Cardiac fibroblast (primary cell): Measurements from ENCODE around the gene CAPN15.
"Not testable (repeated sequence)": the region's sequence is repeated elsewhere in the genome, so short reads cannot be mapped to it uniquely, and the experiment has no call there.

Experiments
- DNase-seq, 2 donors: peaks; one replicate each; pipeline versions ENCODE4 v3.0.0 to v3.0.0-alpha.2; 2010; ENCODE audit warnings: low read depth in 2 of 2
- H3K4me3 ChIP-seq, 2 donors: replicated peaks in 1 of 2; 1 replicate in 1 of 2; 2 replicates in 1 of 2; pipeline ENCODE4 v1.5.1; 2011; ENCODE audit warnings: low read depth in 2 of 2, low read length in 2 of 2, mild to moderate bottlenecking in 2 of 2, moderate library complexity in 1 of 2
- CTCF ChIP-seq: IDR thresholded peaks from one replicate; pipeline ENCODE4 v1.5.1; 2011; ENCODE audit warnings: low read depth, mild to moderate bottlenecking, low read length, inconsistent platforms

CAPN15 gene

GRCh38 chr16:491220-491919 lies 36.1 kb upstream of the CAPN15 start:
- H3K4me3 ChIP-seq = no peak overlapping the region
- no peak for TF ChIP-seq CTCF
- DNase-seq = no peak

DNA sequence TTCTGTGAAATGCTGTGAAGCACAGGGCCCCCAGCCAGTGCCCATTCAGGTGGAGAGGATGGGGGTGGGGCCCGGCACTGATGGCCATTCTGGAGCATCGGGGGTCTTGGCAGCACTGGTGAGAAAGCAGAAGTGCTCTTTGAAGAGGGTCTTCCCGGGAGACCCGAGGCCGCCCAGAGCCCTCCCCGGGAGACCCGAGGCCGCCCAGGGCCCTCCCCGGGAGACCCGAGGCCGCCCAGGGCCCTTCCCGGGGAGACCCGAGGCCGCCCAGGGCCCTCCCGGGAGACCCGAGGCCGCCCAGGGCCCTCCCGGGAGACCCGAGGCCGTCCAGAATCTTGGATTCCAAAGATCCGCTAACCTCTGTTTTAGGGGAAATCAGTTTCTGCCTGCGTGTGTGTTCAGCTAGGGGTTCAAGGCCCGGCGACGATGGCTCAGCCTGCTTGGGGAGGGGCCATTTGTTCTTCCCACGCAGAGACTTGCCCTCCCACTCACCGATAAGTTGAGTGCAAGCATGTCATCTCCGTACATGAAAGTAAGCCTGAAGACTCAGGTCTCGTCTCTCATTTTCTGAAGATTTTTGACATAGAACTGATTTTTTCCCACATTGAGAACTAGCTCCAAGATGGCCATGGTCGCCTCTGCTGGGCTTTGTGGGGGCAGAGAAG lies 35.2 kb upstream of the CAPN15 start:
- DNase-seq = no peak
- no peak for TF ChIP-seq CTCF
- no peak overlapping the region for H3K4me3 ChIP-seq

GRCh38 chr16:494676-495075 lies 32.8 kb upstream of the CAPN15 start:
- H3K4me3 ChIP-seq, DNase-seq: not testable (repeated sequence)

GRCh38 chr16:495127-495748 lies 32.3 kb upstream of the CAPN15 start:
- H3K4me3 ChIP-seq = no peak overlapping the region
- peak; percentile 52 to 66 for DNase-seq
- peak; percentile 58 for TF ChIP-seq CTCF

- no peak for DNase-seq
- no peak overlapping the region for H3K4me3 ChIP-seq
- TF ChIP-seq CTCF = no peak
Observed at GRCh38 chr16:496097-496886, 31.2 kb upstream of the CAPN15 start.

DNA sequence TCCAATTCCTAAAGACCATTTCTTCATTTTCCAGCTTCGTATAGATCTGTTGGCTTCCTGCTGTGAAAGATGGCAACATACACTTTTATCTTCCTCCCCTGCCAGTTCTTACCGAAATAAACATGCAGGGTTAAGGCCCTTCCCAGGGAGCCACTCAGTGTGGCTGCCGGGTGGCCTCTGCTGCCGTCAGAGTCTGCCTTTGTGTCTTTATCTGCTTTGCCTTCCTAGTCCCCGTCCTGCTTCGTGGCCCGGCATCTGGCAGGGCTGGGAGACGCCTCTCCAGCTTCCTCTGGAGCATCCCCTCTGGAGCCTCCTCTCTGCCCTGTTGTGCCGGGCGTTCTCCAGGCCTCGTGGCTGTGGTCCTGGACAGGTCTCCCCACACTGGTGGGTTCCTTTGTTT lies 30.3 kb upstream of the CAPN15 start:
- H3K4me3 ChIP-seq = no peak overlapping the region
- DNase-seq = no peak
- TF ChIP-seq CTCF = no peak

- TF ChIP-seq CTCF = no peak
- DNase-seq = no peak
Observed at GRCh38 chr16:499924-500323, 27.6 kb upstream of the CAPN15 start.

More at GRCh38 chr16:499924-500323, 27.6 kb upstream of the CAPN15 start:
- H3K4me3 ChIP-seq = no peak overlapping the region
